A172 (cell line): ENCODE results near the gene NPHS2. TPM values are rescaled to one million over a fixed set of nuclear protein-coding genes. Genes with fewer than 3 reads are reported as not detected.

Experiments
- DNase-seq: peaks from one replicate; pipeline ENCODE4 v3.0.0-alpha.2; 2015; ENCODE audit warnings: low spot score
- total RNA-seq: library from RNA; depleted of rRNA; stranded (reverse); fragments of >200 nt; shearing (Covaris generic); gene quantifications from 2 replicates; pipeline ENCODE4 v1.2.3, GENCODE V29; 2014; rRNA removed

NPHS2 gene
- total RNA-seq: not detected in 2 replicates

GRCh38 chr1:179575497-179576314 is at the start of gene NPHS2:
Gene NPHS2, minus strand, starts transcription at chr1:179575948. Its CDS starts 84 bp downstream, at chr1:179575864.
- DNase-seq: no peak

- no peak for DNase-seq
Measured at GRCh38 chr1:179612361-179612760, 36.6 kb upstream of the NPHS2 start.

GRCh38 chr1:179601093-179601492 is 25.3 kb upstream of the NPHS2 start:
- DNase-seq: no peak

- peak; percentile 47 for DNase-seq
Measured at GRCh38 chr1:179599623-179600249, 24.0 kb upstream of the NPHS2 start.

DNA sequence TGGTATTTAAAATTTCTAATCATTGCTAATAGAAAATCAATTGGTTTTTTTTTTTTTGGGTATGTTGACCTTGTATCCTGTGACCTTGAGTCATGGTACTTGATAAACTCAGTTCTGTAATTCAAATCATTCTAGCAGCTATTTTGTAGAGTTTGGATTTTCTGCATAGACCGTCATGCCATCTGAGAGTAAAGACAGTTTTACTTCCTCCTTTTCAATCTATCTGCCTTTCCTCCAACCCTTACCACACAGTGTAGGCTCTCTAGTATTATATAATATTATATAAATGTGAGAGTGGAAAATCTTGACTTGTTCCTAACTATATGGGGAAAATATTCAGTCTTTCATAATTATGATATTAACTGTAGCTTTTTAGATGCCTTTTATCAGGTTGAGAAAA is 22.9 kb upstream of the NPHS2 start:
- DNase-seq: no peak

GRCh38 chr1:179591592-179592580 is 16.1 kb upstream of the NPHS2 start, which contains the start of gene TDRD5:
Gene TDRD5, plus strand, starts transcription at chr1:179591832. Its CDS starts 784 bp downstream, at chr1:179592616.
- no peak for DNase-seq

- no peak for DNase-seq
Measured at GRCh38 chr1:179591253-179591591, 15.5 kb upstream of the NPHS2 start.

DNA sequence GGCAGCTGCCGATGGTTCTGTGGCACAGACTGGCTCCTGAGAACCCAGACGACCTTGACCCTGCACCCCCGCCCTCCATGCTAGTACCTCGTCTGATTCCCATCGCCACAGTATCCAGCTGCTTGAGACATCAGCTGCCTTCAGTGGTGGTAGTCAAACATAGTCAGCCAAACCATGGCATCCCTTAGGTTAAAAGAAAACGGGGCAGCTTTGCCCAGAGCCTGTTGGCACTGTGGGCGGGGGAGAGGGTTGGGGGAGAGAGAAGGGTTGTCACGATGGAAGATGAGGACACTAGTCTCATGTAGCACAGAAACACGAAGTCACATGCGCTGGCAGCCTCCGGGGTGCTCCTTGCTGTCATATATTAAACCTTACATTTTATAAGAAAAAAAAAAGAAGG is 14.9 kb upstream of the NPHS2 start:
- DNase-seq: no peak

- no peak for DNase-seq
Measured at GRCh38 chr1:179589509-179589908, 13.8 kb upstream of the NPHS2 start.

DNA sequence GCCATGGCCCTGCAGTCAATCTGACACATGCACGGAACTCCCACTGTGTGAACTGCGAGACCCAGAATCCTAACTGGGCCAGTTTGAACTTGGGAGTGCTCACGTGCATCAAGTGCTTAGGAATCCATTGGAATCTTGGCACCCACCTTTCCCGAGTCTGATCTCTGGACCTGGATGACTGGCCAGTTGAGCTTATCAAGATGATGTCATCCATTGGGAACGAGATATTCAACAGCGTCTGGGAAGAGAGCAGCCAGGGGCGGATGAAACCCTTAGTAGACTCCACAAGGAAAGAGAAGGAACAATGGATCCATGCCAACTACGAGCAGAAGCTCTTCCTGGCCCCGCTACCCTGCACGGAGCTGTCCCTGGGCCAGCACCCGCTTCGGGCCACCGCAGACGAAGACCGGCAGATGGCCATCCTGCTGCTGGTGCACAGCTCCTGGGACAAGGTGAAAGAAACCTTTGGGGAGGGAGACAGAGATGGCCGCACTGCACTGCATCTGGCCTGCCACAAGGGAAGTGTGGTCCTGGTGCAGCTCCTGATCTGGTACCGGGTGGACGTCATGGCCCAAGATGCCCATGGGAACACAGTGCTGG is 12.8 kb upstream of the NPHS2 start:
- peak; percentile 27 for DNase-seq

DNA sequence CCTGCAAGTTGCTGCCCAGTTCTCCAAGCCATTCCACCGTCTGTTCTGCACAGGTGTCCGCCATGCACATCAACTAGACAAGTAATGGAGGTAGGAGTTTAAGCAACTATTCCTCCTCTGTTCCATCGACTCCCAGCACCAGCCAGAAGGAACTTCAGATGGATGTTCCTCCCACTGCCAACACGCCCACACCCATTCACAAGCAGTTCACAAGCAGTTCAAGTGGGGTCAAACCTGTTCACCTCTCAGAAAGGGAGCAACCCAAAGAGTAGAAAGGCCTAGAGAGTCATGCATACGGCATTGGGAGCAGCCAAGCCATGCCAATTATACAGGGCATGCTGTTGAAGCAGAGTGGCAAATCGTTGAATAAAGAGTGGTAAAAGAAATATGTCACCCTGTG is 11.6 kb upstream of the NPHS2 start:
- no peak for DNase-seq

DNA sequence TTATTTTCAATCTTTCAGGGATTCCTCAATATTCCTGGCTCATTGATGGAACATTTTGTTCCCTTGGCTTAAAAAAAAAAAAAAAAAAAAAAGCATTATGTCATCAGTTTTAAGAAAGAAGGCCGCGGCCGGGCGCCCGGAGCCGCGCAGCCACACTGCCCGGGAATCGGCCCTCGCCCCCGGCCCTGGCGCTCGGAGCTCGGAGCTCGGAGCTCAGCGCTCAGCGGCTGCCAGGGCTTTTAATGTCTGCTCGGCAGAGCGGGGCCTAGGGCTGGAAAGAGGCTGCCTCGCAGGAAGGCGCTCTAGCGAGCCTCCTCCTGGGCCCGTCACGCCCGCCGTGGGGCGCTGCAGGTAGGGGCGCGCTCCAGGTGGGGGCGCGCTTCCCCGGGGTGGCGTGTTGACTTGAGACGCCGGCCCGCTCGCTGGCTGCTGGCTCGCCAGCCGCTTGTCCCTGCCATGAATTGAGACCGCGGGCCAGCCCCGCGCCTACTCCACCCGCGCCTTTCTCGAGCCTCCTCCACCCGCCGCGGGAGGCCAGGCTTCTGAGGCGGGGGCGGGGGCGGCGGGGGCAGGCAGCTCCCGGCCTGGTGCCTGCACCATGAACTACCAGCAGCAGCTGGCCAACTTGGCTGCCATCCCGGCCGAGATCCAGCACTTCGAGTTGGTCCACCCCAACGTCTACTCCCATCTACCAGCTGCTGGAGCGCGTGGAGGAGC is 10.5 kb upstream of the NPHS2 start:
- DNase-seq: no peak

- no peak for DNase-seq
Measured at GRCh38 chr1:179583771-179584320, 8.1 kb upstream of the NPHS2 start.

DNA sequence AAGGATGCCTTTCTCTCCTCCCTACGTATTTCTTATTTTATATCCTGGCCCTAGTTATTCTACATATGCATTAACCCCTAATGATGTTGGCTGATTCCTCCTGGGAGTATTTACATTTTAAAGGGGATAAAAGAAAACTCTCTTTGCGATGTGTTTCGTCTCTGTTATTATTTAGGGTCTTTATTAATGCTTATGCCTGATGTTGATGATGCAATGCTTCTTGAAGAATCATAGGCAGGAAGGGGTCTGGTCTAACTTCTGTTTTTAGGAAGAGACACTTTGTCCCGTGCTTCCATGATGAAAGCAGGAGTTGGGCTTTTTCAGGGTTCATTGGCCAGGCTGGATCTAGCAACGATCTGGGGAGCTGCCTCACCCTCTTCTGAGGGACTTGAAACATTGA is 761 bp upstream of the NPHS2 start:
- DNase-seq: no peak

GRCh38 chr1:179558078-179558477 is 17.7 kb downstream of the NPHS2 start:
- DNase-seq: no peak

- no peak for DNase-seq
Measured at GRCh38 chr1:179554427-179554826, 21.3 kb downstream of the NPHS2 start.

- peak; percentile 81 for DNase-seq
Measured at GRCh38 chr1:179550746-179551682, 24.7 kb downstream of the NPHS2 start.

DNA sequence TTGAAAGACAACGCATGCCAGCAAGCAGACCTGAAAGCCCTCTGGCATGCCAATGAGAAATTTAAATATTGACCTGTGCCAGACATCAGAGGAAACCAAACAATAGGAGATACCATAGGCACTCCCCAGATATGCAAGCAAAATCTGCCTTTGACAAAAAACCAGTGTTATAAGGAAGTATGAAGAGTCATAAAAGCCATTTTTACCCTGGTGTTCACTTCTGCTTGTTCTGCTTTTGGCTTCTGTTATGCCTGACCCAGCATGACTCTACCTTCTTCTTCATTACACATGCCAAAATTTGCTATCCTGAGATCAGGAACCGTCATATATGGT is 26.4 kb downstream of the NPHS2 start:
- DNase-seq: no peak

GRCh38 chr1:179548666-179549367 is 26.9 kb downstream of the NPHS2 start:
- no peak for DNase-seq
